HG03520 (cell line): ENCODE measurements around the gene LRRC4B.
"Not testable (repeated sequence)": the region's sequence is repeated elsewhere in the genome, so short reads cannot be mapped to it uniquely, and the experiment has no call there.

Experiments
- ATAC-seq: cut with Tn5 transposase; IDR thresholded peaks from one replicate; pipeline ENCODE4 v1.9.1; 2021; ENCODE audit warnings: mild to moderate bottlenecking, moderate library complexity; ENCODE audit not compliant: unreplicated experiment

Gene LRRC4B, protein sequence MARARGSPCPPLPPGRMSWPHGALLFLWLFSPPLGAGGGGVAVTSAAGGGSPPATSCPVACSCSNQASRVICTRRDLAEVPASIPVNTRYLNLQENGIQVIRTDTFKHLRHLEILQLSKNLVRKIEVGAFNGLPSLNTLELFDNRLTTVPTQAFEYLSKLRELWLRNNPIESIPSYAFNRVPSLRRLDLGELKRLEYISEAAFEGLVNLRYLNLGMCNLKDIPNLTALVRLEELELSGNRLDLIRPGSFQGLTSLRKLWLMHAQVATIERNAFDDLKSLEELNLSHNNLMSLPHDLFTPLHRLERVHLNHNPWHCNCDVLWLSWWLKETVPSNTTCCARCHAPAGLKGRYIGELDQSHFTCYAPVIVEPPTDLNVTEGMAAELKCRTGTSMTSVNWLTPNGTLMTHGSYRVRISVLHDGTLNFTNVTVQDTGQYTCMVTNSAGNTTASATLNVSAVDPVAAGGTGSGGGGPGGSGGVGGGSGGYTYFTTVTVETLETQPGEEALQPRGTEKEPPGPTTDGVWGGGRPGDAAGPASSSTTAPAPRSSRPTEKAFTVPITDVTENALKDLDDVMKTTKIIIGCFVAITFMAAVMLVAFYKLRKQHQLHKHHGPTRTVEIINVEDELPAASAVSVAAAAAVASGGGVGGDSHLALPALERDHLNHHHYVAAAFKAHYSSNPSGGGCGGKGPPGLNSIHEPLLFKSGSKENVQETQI

DNA sequence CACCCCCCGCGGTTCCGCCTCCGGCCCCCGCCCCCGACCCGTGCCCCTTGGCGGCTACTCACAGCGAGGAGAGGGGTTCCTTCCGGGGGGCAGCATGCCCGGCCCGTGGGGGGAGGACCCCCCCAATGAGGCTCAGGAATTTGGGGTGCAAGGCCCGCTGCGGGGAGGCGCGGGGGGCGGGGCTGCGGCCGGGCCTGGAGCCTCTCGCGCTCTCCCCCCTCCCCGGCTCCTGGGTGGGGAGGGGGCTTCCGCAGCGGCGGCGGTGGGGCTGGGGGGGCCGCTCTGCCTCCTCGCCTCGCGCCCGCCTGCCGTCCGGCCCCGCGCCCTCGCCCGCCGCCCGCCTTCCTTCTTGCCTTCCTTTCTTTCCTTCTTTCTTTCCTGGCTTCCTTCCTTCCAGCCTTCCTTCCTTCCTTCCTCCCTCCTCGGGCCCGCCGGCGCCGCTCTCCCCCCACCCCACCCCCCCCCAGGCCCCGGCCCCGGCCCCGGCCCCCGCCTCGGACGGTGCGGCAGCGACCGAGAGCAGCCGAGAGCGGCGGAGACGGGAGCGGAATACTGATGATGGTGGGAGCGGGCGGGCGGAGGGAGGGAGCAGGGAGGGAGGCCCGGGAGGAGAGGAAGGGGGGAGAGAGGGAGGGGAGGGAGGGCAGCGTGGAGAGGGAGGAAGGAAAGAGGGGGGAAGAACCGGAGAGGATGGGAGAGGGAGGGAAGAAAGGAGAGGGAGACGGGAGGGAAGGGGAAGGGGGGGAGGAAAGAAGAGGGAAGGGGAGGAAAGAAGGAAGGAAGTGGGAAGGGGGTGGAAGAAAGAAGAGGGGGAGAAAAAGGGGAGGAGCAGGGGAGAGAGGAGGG, at the start of gene LRRC4B:
TSS of gene LRRC4B (minus strand) at position 554 of the 846 bp plus-strand sequence. CDS start 19,597 bp downstream, outside the sequence.
- ATAC-seq, result no peak

DNA sequence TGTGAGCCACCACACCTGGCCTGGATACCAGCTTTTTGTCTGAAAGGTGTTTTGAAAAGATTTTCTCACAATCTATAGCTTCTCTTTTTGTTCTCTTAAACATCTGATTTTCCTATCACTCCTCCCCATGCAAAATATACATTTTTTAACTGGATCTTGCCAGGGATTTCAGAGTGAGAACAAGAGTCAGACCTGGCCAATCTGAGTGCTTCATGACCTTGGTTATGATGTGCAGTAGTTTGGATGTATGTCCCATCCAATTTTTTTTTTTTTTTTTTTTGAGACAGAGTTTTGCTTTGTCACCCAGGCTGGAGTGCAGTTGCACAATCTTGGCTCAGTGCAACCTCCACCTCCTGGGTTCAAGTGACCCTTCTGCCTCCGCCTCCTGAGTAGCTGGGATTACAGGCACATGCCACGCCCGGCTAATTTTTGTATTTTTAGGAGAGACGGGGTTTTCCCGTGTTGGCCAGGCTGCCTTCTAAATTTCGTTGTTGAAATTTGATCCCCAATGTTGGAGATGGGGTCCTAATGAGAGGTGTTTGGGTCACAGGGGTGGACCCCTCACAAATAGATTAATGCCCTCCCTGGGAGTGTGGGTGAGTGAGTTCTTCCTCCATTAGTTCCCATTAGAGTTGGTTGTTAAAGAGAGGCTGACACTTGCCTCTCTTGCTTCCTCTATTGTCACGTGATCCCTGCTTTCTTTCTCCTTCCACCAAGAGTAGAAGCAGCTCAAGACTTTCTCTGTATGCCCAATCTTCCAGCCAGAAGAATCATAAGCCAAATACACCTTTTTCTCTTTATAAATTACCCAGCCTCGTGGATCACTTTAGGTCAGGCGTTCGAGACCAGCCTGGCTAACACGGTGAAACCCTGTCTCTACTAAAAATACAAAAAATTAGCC, 44.5 kb upstream of the LRRC4B start:
- ATAC-seq, result not testable (repeated sequence)

DNA sequence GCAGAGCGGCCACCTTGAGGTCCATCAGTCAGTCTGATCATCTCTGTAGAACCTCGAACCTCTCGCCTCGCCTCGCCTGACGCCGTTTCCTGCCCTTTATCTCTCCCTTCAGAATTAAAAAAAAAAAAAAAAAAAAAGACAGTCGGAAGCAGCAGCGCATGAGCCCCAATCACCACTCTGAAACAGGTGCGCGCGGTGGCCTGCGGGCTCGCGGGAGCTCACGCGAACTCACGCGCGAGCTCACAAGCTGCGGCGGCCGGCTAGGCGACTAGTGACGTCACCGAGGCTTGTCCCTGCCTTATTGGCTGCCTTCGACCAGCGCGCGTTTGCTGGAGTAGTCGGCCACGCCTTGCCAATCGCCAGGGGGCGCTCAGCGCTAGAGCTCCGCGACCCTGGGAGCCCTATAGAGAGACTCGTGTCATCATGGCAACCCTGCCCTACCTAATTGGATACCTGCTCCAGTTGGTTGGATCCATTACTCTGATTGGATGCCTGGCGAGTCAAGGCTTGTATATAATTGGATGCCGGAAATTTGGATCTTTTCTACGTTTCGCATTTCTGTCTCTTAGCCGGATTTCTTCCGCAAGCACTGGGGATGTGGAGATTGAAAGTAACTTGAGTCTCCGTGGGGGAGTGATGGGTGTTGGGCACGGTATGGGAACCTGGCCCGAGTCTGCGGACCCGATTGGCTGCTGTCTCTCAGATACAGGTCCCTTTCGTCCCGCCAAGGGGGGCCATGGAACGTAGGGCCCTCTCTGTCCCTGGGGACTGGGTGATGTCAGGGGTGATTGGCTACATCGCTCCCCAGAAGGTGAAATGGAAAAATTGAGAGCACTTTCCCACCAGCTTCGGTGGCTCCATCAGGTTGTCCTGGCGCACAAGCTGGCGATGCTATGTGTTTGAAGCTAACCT, 39.9 kb upstream of the LRRC4B start:
- no peak for ATAC-seq

DNA sequence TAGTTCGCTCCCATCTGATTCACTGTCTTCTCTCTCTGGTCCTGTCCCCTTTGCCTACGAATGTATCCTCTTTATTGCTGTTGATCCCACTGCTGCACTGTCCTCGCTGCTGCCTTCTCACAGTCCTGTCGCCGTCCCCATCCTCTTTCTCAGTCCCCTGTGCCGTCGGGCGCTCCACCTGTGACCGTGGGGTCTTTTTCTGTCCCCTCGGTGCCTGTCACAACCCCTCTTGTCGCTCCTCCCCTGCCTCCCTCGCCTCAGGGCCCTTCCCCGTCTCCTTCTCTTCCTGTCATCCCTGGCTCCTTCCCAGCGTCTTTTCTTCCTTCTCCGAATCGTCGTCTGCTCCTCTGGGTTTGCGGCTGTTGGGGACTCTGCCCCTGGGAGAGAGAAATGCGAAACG, 39.2 kb upstream of the LRRC4B start:
- ATAC-seq, result no peak

DNA sequence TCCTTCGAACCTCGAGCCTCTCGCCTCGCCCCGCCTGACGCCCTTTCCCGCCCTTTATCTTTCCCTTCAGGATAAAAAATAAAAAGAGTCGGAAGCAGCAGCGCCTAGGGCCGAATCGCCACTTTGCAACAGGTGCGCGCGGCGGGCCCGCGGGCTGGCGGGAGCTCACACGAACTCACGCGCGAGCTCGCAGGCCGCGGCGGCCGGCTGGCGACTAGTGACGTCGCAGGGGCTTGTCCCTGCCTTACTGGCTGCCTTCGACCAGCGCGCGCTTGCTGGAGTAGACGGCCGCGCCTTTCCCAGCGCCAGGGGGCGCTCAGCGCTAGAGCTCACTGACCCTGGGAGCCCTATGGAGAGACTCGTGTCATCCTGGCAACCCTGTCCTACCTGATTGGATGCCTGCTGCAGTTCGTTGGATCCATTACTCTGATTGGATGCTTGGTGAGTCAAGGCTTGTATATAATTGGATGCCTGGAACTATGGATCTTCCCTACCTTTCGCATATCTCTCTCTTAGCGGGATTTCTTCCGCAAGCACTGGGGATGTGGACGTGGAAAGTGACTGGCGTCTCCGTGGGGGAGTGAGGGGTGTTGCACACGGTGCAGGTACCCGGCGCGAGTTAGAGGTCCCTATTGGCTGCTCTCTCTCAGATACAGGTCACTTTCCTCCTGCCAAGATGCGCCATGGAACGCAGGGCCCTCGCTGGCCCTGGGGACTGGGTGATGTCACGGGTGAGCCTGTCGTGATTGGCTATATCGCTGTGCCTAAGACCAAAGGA, 38.0 kb upstream of the LRRC4B start:
- ATAC-seq, result not testable (repeated sequence)

DNA sequence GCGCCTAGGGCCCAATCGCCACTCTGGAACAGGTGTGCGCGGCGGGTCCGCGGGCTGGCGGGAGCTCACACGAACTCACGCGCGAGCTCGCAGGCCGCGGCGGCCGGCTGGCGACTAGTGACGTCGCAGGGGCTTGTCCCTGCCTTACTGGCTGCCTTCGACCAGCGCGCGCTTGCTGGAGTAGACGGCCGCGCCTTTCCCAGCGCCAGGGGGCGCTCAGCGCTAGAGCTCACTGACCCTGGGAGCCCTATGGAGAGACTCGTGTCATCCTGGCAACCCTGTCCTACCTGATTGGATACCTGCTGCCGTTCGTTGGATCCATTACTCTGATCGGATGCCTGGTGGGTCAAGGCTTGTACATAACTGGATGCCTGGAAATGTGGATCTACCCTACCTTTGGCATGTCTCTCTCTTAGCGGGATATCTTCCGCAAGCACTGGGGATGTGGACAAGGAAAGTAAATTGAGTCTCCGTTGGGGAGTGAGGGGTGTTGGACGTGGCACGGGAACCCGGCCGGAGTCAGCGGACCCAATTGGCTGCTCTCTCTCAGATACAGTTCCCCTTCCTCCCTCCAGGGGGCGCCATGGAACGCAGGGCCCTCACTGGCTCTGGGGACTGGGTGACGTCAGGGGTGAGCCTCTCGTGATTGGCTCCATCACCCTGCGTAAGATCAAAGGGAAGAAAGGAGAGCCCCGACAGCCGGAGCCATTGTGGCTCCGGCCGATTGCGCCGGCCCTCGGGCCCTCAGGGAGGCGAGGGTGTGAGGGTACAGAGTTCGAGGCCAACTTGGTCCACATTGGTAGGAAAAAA, 36.2 kb upstream of the LRRC4B start:
- not testable (repeated sequence) for ATAC-seq

DNA sequence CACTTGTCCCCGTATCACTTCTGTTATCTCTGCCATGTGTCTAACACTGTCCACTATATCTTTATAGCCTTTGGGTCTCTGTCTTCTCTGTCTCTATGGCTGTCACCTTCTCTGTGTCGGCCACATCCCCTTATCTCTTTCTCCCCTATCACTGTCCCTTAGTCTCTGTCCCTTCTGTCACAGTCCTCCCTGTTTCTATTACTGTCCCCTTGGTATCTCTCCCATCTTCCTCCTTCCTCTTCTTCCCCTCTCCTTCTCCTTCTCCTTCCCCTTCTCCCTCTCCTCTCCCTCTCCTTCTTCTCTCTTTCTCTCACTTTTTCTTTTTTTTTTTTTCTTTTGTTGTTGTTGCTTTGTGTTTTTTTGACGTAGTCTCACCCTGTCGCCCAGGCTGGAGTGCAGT, 34.7 kb upstream of the LRRC4B start:
- no peak for ATAC-seq

DNA sequence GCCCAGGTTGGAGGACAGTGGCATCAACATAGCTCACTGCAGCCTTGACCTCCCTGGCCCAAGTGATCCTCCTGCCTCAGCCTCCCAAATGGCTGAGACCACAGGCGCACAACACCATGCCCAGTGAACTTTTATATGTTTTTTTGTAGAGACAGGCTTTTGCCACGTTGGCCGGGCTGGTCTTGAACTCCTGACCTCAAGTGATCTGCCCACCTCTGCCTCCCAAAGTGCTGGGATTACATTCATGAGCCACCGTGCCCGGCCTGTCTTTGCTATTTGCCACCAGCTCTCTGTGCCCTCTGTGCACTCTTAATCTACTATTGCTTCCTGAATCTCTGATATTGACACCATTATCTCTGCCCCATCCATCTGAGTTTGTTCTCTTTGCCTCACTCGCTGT, 34.3 kb upstream of the LRRC4B start:
- ATAC-seq, result no peak

DNA sequence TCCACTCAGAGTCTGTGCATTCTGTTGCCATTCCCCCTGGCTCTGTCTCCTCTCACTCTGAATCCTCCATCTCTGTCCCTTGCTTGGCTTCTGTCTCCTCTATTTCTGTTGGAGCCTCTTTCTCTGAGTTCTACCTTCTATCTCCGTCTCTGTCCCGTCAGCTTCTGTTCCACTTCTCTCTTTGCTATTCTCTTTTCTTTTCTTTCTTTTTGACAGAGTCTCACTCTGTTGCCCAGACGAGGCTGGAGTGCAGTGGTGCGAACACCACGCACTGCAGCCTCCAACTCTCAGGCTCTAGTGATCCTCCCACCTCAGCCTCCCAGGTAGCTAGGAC, 33.8 kb upstream of the LRRC4B start:
- no peak for ATAC-seq

DNA sequence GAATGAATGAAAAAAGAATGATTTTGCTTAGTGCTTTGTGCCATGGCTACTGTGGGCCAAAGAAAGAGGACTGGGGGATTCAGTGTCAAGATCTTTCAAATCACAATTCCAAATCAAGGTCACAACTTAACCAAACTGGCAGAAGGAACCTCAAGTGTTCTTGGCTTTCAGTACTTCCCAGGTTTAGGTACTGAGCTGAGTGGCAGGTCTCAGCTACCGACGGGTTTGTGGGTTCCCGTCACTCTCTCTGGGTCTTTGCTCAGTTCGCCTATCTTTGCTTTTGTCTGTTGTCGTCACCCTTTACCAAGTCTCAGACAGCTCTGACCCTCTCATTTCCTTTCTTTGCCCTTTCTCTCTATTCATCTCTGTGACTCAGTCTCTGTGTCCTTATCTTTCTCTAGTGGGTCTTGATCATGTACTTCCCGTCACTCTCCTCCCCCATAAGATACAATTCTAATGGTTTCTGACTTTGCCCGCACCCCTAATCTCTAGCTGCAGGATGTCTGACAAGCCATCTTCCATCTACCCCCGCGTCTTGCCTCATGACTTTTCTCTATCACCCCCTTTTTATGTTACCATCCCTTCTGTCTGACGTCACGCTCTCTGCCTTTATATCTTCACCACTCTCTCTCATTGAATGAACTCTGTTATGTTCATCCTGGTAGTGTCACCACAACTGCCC, 33.3 kb upstream of the LRRC4B start:
- ATAC-seq, result no peak

DNA sequence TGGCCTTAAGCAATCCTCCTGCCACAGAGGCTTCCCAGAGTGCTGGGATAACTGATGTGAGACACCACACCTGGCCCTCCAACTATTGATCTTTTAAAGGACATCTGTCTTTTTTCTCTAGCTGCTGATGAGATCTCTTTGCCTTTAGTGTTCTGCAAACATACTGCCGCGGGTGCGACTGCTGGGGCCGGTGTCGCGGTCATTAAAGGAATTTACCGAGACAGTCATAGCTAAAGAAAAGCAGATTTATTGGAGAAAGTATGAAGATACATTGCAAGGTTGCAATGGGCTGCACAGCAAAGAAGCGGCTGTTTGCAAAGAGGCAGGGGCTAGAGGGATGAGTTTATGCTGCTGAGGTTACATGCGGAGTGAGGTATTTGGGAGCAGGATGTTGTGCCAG, 31.2 kb upstream of the LRRC4B start:
- ATAC-seq, result no peak

DNA sequence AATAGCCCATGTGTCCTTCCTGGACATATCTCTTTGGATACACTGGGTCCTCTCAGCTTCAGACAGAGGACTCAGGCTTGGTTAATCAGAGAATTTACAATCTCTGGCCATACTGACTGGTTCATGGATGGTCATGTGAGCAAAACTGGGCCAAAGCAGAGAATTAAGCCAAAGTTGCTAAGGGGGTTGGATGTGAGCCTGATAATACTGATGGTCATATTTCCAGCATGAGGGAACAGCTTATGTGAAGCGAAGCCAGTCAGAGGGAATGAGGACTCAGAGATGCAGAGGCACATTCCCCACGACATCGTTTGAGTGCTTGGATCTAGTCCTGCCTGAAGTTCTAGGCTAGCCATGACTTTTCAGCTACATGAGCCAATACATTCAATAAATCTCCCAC, 22.0 kb upstream of the LRRC4B start:
- ATAC-seq, result no peak

DNA sequence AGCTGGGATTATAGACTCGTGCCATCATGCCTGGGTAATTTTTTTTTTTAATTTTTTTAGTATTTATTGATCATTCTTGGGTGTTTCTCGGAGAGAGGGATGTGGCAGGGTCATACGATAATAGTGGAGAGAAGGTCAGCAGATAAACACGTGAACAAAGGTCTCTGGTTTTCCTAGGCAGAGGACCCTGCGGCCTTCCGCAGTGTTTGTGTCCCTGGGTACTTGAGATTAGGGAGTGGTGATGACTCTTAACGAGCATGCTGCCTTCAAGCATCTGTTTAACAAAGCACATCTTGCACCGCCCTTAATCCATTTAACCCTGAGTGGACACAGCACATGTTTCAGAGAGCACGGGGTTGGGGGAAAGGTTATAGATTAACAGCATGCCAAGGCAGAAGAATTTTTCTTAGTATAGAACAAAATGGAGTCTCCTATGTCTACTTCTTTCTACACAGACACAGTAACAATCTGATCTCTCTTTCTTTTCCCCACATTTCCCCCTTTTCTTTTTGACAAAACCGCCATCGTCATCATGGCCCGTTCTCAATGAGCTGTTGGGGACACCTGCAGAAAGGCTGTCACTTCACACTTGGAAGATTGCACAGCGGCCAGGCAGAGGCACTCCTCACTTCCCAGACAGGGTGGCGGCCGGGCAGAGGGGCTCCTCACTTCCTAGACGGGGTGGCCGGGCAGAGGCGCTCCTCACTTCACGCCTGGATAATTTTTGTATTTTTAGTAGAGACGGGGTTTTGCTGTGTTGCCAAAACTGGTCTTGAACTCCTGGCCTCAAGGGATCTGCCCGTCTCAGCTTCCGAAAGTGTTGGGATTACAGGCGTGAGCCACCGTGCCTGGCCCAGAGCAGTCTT, 13.8 kb upstream of the LRRC4B start:
- not testable (repeated sequence) for ATAC-seq

DNA sequence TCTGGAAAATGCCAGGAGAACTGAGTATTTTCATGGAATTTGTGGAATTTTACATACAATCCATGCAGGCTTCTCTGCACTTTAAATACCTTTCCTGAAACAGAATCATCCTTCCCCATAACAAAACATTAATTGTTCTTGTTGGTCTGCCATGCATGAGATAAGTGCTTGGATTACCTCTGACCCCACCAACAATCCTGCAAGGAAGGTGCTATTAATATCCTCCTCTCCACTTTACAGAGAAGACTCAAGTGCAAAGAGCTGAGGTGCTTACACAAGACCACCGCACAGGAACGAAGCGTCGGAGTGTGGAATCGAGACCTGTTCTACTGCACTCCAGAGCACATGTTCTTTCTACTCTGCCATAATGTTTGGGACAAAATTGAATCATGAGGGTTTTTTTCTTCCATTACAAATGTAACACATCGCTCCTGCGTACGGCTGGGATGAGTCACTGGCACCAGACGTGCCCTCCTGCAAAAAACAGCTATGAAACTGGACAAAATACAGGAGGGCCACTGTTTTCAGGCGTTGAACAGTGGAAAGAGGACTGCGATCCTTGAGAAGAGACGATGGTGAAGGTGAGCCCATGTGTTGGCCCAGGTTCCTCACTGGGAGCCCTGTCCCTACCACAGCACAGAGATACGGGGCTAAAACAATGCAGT, 12.9 kb upstream of the LRRC4B start:
- ATAC-seq, result no peak

DNA sequence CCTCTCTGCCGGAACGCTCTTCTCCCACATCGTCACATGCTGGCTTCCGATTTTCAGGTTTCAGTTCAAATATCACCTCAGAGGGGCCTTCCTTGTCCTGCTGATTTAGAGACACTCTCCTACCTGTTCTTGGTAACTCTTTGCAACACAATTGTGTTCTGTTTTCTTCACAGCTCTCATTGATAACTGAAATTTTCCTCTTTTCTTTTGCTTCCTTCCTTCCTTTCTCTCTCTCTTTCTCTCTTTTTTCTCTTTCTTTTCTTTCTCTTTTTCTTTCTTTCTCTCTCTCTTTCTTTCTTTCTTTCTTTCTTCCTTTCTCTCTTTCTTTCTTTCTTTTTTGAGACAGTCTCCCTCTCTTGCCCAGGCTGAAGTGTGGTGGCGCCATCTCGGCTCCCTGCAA, 12.0 kb upstream of the LRRC4B start:
- no peak for ATAC-seq

DNA sequence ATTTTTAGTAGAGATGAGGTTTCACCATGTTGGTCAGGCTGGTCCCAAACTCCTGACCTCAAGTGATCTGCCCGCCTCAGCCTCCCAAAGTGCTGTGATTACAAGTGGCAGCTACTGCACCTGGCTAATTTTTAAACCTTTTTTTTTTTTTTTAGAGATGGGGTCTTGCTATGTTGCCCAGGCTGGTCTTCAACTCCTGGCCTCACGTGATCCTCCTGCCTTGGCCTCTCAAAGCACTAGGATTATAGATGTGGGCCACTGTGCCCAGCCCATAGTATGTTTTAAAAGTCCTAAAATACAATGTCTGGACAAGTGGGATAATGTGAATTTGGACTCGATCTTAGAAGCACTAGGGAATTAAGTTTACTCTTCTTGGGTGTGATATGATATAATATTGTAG, 8.5 kb upstream of the LRRC4B start:
- ATAC-seq, result not testable (repeated sequence)
